ENCODE results near the gene NRP1. TPM values are rescaled to one million over a fixed set of nuclear protein-coding genes. Genes with fewer than 3 reads are reported as not detected.
"Not testable (repeated sequence)": the region's sequence is repeated elsewhere in the genome, so short reads cannot be mapped to it uniquely, and the experiment has no call there.

The NRP1 gene
- total RNA-seq, 2 donors from 2014 or later: 123 TPM

DNA sequence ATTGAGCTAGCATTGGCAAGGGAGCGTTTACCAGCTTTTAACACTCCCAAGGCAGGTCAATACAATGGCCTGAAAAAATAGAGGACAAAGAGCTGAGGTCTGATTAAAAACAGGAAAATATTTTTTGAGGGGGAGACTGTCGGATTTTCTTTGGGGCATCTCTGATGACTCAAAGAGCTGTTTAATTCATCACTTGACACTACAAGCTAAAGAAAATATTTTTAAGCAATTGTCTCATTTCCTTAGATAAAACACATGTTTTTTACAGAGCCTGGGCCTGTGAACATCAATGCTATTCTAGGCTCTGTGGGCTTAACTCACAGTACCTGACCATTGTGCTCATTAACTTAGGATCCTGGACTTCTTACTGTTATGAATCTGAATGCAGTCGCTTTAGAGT, 100.8 kb downstream of the NRP1 start:
- intact Hi-C loops (cut with DNase I): no loop called here
- no peak for DNase-seq (ENCODE audit: low spot score)

DNA sequence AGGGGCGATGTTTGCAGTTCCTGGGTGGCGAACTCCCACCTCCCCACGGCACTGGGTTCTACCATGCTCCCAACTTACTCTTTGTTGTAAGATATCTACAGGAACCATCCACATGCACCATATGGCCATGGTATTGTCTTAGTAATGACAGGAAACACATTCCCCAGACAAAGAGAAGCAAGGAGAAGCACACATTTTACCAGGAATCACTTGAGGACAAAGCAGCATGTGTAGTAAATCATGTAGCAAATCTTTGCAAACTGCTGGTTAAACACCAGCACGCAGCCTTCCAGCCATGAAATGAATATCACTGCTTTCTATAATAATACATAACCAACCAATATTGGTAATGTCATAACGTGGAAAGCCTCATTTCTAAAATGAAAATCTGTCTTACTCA, 101.2 kb downstream of the NRP1 start:
- DNase-seq (ENCODE audit: low spot score): no peak
- intact Hi-C loops (cut with DNase I): no loop called here

DNA sequence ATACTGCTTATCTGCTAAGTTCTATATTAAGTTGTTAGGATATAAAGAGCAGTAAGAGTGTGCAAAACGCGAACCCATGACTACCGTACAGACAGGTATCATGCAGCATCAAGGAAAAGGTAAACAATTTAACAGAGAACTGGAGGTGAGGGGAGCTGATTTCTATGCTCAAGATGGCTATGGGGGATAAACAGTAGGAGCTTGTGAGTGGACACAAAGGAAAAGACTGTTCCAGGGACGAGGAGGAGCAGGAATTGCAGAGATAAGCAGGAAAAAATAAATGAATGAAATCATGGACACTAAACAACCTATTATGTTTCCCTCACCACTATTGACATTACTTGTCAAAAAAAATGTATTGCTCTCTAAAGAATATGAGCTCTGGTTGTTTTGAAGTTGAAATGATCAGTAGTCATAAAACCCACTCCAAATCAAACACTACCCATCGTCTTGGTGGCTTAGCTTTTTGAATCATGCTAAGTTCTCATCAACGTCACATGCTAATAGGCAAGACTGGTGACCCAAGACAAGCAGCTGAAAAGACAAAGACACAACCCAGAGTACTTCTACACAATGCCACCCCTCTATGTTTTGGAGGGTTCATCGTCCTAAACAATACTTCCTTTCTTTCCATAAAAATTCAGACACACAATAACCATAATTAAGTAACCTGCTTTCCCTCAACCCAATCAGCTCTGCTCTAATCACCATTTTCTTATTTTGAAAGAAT, 102.7 kb downstream of the NRP1 start:
- intact Hi-C loops (cut with DNase I): no loop called here
- no peak for DNase-seq (ENCODE audit: low spot score)

DNA sequence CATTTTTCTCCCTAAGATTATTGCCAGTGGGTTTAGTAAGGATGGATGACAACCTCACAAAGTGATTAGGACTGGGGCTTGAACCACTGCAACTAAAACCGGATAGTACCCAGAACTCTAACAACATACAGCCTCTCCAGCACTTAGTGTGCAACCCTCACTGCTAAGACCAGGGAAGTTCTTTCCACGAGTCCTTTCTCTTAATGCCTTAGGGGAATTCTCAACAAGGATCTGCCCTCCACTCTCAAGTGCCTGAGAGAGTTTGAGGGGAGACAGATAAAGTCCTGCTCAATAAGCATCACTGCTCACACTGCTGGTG, 104.6 kb downstream of the NRP1 start:
- intact Hi-C loops (cut with DNase I): no loop called here
- DNase-seq (ENCODE audit: low spot score): no peak

DNA sequence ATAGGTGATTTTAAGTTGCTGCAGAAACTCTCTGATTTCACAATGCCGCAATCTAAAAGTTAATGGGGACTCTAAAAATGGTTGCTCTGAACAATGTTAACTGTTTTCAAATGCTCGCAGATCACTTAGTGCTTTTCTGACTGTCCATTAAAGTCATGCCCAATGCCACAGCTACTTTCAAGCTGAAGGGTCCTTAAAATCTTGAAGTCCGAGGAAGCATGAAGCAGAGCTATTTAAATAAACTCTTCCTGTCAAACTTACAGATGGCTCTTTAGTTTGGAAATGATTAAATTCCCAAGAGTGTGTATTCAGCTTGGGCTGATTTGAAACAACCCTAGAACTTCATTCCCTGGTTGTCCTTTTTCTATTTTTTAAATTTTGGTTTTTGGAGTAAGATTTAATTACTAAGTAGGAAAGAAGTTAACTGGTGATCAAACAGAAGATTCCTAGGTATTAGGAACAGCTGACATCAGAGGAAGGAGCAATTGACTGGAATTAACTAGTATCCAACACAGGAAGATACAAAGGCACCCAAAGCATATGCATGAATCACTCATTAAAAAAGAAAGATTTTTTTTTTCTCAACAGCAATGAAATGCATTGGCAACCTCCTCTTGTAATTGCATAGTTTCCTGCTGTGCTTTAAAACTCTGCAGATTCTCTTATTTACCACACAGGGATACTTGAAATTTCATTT, 105.1 kb downstream of the NRP1 start:
- no peak for DNase-seq (ENCODE audit: low spot score)
- intact Hi-C loops (cut with DNase I): no loop called here

DNA sequence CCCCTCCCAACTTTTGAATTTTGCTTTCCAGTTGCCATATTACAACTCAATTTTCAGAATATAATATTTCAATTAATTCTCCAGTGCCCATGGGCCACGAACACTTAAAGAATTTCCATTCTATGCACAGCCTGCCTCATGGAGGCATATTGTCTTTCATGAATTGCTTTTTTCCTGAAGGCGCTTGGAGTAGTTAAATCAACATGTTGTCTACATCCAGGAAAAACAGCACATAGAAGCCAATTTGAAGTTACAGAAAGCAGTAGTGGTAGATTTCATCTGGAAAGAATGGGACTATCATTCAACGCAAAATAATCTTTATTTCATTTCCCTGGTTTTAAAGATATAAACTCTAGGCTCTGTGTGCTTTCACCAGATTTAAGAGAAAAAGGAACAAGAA, 106.0 kb downstream of the NRP1 start:
- intact Hi-C loops (cut with DNase I): no loop called here
- no peak for DNase-seq (ENCODE audit: low spot score)

DNA sequence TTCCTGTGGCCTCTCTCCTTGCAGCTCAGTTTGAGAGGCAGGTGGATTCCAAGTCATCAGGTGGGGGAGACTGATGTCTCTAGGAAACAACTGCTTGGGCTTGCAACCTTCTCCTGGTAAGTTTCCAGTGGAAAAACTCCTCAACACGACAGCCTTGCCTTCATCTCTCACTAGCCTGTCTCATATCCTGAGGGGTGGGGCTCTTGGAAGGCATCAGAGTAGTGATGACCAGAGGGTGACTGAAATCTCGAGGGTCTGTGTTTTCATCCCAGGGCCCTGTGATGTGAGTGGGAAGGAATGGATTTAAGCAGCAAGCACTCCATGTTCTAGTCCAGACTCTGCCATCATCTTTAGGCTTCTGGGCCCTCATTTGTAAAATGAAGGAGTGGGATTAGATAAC, 107.0 kb downstream of the NRP1 start:
- DNase-seq (ENCODE audit: low spot score): no peak
- intact Hi-C loops (cut with DNase I): no loop called here

DNA sequence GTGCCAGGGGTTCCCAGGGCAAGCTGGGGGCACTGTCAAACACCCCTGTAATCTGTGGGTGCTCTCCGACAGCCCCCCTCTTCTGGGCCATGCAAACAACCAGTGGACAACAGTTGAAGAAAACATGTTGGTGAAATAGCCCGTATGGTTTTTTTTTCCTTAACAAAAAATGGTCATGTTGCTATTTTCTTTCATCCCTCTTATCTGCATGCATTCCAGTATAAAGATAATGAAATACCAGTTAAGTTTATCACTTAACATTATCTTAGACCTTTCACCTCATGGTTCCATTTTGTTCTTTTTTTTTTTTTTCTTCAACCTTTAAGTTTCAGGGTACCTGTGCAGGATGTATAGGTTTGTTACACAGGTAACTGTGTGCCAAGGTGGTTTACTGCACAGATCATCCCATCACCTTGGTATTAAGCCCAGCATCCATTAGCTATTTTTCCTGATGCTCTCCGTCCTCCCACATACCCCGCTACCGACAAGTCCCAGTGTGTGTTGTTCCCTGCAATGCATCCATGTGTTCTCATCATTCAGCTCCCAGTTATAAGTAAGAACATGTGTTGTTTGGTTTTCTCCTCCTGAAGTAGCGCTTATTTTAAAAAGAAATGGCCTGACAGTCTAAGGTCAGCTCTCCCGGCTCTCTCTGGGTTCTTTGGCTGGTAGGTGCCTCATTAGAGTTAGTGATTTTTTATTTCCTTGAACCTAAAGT, 110.1 kb downstream of the NRP1 start:
- intact Hi-C loops (cut with DNase I): no loop called here
- DNase-seq (ENCODE audit: low spot score): no peak

DNA sequence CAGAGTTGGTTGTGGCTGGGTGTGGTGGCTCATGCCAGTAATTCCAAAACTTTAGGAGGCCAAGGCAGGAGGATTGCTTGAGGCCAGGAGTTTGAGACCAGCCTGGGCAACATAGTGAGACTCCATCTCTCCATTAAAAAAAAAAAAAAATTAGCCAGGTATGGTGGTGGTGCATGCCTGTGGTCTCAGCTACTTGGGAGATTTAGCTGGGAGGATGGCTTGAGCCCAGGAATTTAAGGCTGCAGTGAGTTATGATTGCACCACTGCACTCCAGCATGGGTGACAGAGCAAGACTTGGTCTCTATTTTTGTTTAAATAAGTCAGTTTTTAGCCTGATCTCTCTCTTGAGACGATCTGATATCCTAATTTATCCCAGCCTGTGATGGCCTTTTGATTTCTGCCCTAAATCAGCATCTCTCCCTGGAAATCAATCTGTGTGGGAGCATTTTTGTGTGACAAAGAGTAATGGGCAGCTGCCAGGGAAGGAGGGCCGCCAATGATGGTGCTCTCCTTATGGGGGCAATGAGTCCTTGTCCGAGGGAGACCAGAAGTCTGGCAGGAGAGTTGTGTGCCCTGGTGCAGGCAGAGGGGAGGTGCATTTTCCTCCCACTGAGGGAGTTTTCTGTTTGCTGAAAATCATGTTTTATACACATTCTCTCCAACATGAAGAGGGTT, 111.0 kb downstream of the NRP1 start:
- intact Hi-C loops (cut with DNase I): no loop called here
- DNase-seq (ENCODE audit: low spot score): no peak

DNA sequence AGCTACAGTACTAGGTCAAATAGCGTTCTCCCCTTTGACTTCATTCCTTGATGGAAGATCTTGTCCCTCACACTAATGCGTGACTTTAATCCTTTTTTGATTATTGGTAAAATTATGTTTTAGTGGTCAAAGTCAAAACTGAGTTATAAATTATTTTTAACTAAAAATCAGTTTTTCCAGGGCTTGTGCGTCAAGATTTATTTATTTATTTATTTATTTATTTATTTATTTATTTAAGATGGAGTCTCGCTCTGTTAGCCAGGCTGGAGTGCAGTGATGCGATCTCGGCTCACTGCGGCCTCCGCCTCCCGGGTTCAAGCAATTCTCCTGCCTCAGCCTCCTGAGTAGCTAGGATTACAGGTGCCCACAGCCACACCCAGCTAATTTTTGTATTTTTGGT, 112.2 kb downstream of the NRP1 start:
- DNase-seq (ENCODE audit: low spot score); intact Hi-C loops (cut with DNase I): not testable (repeated sequence)

DNA sequence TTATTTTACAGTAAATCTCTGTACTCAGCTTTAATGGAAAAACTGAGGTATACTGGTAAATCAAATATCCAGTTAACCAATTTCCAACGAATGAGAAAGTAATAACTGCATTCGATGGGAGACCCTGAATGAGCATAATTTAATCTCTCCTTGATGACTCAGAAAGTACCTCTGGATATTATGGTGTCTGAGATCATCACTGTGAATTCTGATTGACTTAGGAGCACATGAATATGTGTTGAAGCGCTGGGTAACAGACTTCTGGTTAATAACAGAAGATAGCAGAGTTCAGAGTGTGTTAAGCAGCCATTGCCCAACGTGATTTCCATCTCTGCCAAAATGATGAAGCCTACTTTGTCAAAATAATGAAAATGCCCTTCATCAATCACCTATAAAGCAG, 116.6 kb downstream of the NRP1 start:
- intact Hi-C loops (cut with DNase I): loop anchor here in 1 of 2 donors (10.0 kb wide), 1 partner anchor 57 kb away; no protein-coding TSS in a partner anchor
- DNase-seq (ENCODE audit: low spot score): no peak

DNA sequence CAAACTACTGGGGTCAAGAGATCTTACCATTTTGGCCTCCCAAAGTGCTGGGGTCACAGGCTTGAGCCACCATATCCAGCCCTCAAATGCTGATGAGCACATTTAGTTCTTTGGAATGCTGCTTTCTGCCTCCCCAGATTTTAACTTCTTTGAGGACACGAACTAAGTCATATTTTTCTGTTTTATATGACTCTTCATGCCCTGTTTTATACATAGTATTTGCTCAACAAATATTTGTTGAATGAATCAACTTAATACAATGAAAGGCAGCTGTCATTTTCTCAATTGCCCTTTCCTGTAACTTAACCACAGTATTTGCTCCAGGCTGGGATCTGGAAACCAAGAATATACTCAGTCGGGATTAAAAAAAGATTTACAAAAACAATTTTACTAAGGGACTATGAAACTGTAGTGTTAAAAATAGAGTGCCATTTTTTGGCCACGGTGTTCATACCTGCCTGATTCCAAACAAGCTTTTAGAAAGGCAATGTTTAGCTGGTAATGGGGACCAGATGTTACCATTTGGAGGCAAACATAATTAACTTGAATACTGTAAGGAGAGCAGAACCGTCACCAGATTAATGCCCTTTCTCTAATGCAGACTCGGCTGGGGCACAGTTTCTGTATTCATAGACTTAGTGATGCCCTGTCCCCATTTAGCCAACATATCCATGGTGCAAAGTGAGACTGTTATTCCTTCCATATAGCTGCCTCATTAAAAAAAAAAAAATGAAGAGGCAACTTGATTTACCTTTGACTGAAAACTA, 117.6 kb downstream of the NRP1 start:
- intact Hi-C loops (cut with DNase I): loop anchor here in 1 of 2 donors (10.0 kb wide), 1 partner anchor 58 kb away; no protein-coding TSS in a partner anchor
- no peak for DNase-seq (ENCODE audit: low spot score)

DNA sequence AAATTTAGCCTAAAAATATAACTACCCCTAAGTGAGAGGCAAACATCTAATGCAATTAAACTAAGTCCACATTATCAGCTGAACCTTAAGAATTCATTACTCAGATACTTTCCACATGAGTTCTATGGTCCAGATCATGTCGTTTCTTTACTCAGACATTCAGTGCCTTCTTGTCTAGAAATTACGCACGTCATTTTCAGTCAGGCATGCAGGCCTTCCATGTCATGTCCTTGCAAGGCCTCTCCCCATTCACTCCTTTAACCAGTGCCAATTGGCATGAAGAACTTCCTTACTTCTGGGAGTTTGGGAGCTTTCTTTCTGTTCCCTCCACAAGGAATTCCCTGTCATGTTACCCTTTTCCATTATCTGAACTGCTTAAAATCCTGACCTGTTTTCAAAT, 118.8 kb downstream of the NRP1 start:
- intact Hi-C loops (cut with DNase I): loop anchor here in 1 of 2 donors (10.0 kb wide), 1 partner anchor 59 kb away; no protein-coding TSS in a partner anchor
- DNase-seq (ENCODE audit: low spot score): no peak

DNA sequence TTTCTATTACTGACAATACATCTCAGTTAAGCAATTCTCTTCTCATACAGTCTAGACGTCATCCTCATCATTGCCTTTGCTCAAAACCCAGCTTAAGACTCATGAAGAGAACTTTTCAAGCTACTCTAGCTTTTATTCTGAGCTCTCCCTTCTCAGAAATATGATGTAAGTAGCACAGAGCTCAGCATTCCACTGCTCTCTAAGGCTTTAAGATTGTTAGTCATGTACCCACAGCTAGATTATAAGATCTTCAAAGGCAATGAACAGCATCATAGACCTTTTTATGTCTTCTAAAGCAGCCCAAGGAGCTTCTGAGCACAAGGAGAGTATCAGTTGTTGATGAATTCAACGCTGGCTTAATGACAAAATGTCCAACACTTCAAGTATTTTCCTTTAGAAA, 119.3 kb downstream of the NRP1 start:
- intact Hi-C loops (cut with DNase I): loop anchor here in 1 of 2 donors (10.0 kb wide), 1 partner anchor 60 kb away; no protein-coding TSS in a partner anchor
- no peak for DNase-seq (ENCODE audit: low spot score)

DNA sequence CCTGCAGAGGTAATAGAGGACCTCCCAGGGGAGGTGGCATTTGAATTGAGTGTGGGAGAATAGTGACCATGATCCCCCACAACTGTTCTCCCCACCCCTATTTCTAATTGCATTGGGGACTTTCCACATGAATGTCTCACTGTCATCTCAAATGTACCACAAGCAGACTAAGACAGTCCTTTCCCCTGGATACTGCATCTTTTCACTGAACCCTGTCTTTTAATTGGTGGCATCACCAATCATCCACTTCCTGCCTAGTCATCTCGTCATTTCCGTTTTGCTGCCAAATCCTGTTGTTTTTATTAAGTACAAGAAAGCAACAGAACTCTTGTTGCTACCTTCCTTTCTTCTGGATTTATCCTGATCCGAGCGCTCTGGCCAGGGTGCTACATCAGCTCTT, 120.3 kb downstream of the NRP1 start:
- intact Hi-C loops (cut with DNase I): loop anchor here in 1 of 2 donors (10.0 kb wide), 1 partner anchor 61 kb away; no protein-coding TSS in a partner anchor
- no peak for DNase-seq (ENCODE audit: low spot score)

DNA sequence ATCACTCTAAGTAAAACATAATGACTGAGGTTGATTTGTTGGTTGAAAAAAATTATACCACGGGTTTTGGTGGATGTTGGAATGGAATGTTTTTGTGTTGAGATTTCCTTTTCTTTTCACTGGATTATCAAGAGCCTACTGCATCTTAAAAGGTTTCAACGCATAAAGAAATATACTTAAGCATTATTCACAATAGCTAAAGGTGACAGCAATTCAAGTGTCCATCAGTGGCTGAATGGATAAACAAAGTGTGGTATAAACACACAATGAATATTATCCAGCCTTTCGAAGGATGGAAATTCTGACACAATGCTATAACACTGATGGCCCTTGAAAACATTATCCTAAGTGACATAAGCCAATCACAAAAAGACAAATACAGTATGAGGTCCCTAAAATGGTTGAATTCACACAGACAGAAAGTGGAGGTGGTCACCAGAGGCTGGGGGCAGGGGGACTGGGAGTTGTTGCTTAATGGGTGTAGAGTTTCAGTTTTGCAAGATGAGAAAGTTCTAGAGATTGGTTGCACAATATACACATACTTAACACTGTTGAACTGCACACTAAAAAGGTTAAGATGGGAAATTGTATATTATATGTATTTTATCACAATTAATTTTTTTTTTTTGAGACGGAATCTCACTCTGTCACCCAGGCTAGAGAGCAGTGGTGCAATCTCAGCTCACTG, 122.3 kb downstream of the NRP1 start:
- intact Hi-C loops (cut with DNase I): loop anchor here in 1 of 2 donors (10.0 kb wide), 1 partner anchor 63 kb away; no protein-coding TSS in a partner anchor
- DNase-seq (ENCODE audit: low spot score): no peak

DNA sequence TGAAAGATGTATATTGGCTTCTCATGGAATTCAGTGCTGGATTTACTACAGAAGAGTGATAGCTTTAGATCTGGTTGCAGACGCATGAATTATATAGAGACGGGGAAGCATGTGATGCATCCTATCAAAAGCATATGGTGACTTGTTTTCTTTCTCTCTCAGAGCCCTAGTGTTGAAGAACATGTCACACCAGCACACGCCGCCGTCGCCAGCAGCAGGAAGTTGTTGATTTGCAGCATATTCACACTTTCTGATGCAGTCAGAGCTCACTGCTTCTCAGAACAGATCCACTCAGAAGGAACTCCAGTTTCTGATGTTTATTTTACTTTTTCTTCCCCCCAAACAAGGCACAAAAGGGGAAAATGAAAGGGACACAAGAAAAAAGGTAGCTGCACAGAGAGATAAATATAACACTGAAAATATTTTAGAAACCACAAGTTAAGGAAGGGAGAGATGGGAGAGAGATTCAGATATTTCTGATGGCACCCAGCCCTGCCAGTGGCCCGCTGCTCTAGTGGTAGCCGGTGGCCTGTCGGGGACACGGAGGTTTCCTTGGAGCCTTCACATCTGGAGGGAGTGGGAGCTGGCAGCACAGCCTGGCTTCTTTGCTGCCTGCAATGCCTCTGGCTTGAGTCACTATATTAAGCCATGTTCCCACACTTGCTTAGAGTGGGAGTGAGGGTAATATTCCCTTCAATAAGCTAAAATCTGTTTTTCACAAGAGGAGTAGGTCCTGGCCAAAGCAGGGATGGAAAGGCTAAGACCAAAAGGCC, 123.2 kb downstream of the NRP1 start:
- intact Hi-C loops (cut with DNase I): loop anchor here in 1 of 2 donors (10.0 kb wide), 1 partner anchor 64 kb away; no protein-coding TSS in a partner anchor
- DNase-seq (ENCODE audit: low spot score): peak; percentile 87

Data from posterior vena cava (tissue), 2 donors.